Measurements from ENCODE around the gene POM121L2. TPM values are rescaled to one million over a fixed set of nuclear protein-coding genes. Genes with fewer than 3 reads are reported as not detected.
A peak's percentile ranks its signal among the peaks of the same experiment; 100 is the strongest.

POM121L2 gene
- total RNA-seq, 1 experiment from 2014 or later, result not detected

- intact Hi-C loops (cut with micrococcal nuclease), result loop anchor here (1.0 to 10.0 kb wide), 7 partner anchors 36 to 1301 kb away; partner anchors contain the start of genes ABT1 and ZNF184
- H3K27me3 ChIP-seq (ENCODE audit: insufficient read depth, low read length), result no peaks in the 10 kb centered on the region
- no peaks in the 10 kb centered on the region for H3K9me3 ChIP-seq (ENCODE audit: control insufficient read depth in 1 of 2, insufficient read depth in 1 of 2, low read depth in 1 of 2, low read length in 2 of 2)
- no peak for TF ChIP-seq SRF (IDR thresholded peaks at IDR 0.05; ENCODE audit: low read depth)
- TF ChIP-seq, protein P1, sequence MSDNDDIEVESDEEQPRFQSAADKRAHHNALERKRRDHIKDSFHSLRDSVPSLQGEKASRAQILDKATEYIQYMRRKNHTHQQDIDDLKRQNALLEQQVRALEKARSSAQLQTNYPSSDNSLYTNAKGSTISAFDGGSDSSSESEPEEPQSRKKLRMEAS (IDR thresholded peaks at IDR 0.05), result no peak; the same call in 1 of the 2 replicates
- TF ChIP-seq ZFX (IDR thresholded peaks at IDR 0.05), result no peak
- TF ChIP-seq EGR1 (IDR thresholded peaks at IDR 0.05; ENCODE audit: low read depth), result no peak
- no peak for TF ChIP-seq CEBPB (IDR thresholded peaks at IDR 0.05; ENCODE audit: low read depth)
- no peak for TF ChIP-seq CTCF (IDR thresholded peaks at IDR 0.05 in 2 of 3, conservative IDR thresholded peaks at IDR 0.05 in 1 of 3; ENCODE audit: borderline replicate concordance in 1 of 3, insufficient read depth in 1 of 3, low read depth in 2 of 3, low read length in 2 of 3)
- no peak for TF ChIP-seq RAD21 (IDR thresholded peaks at IDR 0.05; ENCODE audit: low read depth)
- no peak for TF ChIP-seq FOSL1 (IDR thresholded peaks at IDR 0.05; ENCODE audit: low read depth)
- TF ChIP-seq JUND (IDR thresholded peaks at IDR 0.05), result no peak
- no peak; the same call in 1 of the 2 replicates for TF ChIP-seq POLR2AphosphoS5 (IDR thresholded peaks at IDR 0.05; ENCODE audit: low read depth, low read length)
- no peak for TF ChIP-seq EZH2phosphoT487 (IDR thresholded peaks at IDR 0.05; ENCODE audit: borderline replicate concordance)
- TF ChIP-seq YY1 (IDR thresholded peaks at IDR 0.05; ENCODE audit: extremely low read depth, insufficient replicate concordance, low read depth, low read length), result no peak
- peak overlapping the region; percentile 99 for H3K4me2 ChIP-seq (ENCODE audit: low read length)
- peaks cover 8 to 24% of the 10 kb centered on the region in 2 experiments for H3K4me1 ChIP-seq (ENCODE audit: control insufficient read depth in 1 of 2, insufficient read depth in 2 of 2, low read length in 2 of 2)
- no peaks in the 10 kb centered on the region for H3K36me3 ChIP-seq (ENCODE audit: control insufficient read depth in 1 of 2, insufficient read depth in 2 of 2, low read length in 2 of 2)
- CTCF ChIA-PET, result interaction anchor here (0.9 to 1.3 kb wide), 5 partner anchors 37 to 497 kb away, joined by 3 to 4 read pairs (median 3); no protein-coding TSS in a partner anchor
- H3K4me3 ChIP-seq (replicated peaks in 1 of 2; ENCODE audit: low read depth in 1 of 2, low read length in 2 of 2), result peak overlapping the region; percentile 51 to 72
- H3K9me2 ChIP-seq (ENCODE audit: insufficient read depth), result no peaks in the 10 kb centered on the region
- no peaks in the 10 kb centered on the region for H4K20me1 ChIP-seq (ENCODE audit: insufficient read depth)
- peak; percentile 36 for DNase-seq (ENCODE audit: low read depth, low spot score)
- H3K79me2 ChIP-seq (ENCODE audit: insufficient read depth, low read length), result no peaks in the 10 kb centered on the region
- peak overlapping the region; percentile 100 for H2AFZ ChIP-seq (ENCODE audit: low read depth, low read length, poor library complexity, severe bottlenecking)
- ATAC-seq, result peak; percentile 57
- H3K9ac ChIP-seq (ENCODE audit: low read length), result peak overlapping the region; percentile 49
- POLR2A ChIA-PET, result interaction anchor here (0.6 to 1.7 kb wide), 6 partner anchors 15 to 393 kb away, joined by 4 to 8 read pairs (median 4); partner anchors contain the start of gene ZNF184
- no TSS peak for BruUV-seq (replicated peaks)
- peak overlapping the region; percentile 64 for H3K27ac ChIP-seq (ENCODE audit: low read depth, low read length)
- RAD21 ChIA-PET (ENCODE audit: low non-redundant PET in 1 of 2, low total read pairs in 2 of 2, uncharacterized antibody in 2 of 2, unreplicated experiment in 2 of 2), result no interaction called here
Observed at GRCh38 chr6:27296106-27296783, 15.8 kb downstream of the POM121L2 start.
